Body of pancreas (tissue), 4 donors: ENCODE measurements around the gene TRIAP1. TPM values are rescaled to one million over a fixed set of nuclear protein-coding genes. Genes with fewer than 3 reads are reported as not detected.

Experiments
- ATAC-seq: fragments of 150-250 bp; one replicate; pipeline ENCODE4 v1.9.1; 2016
- DNase-seq, 4 donors: peaks; one replicate each; pipeline ENCODE4 v3.0.0-alpha.2; 2019
- H3K27ac ChIP-seq, 4 donors: fragments of 200-600 bp; sonication (generic); 1 replicate in 3 of 4; 2 replicates in 1 of 4; pipeline versions ENCODE4 v1.5.1 to v1.6.1; 2016 to 2019; ENCODE audit warnings: mild to moderate bottlenecking in 1 of 4, mixed read lengths in 1 of 4, moderate library complexity in 1 of 4
- H3K27me3 ChIP-seq, 2 donors: fragments of 200-600 bp; sonication (generic); one replicate each; pipeline ENCODE4 v1.6.0; 2016; ENCODE audit warnings: mild to moderate bottlenecking in 1 of 2
- H3K36me3 ChIP-seq, 2 donors: fragments of 200-600 bp; sonication (generic); replicated peaks in 1 of 2; 2 replicates each; pipeline ENCODE4 v1.5.1; 2016; ENCODE audit warnings: low read depth in 2 of 2; ENCODE audit not compliant: insufficient read depth in 1 of 2
- H3K4me1 ChIP-seq: fragments of 200-600 bp; sonication (generic); one replicate; pipeline ENCODE4 v1.6.0; 2016
- H3K4me3 ChIP-seq, 2 donors: fragments of 200-600 bp; sonication (generic); 1 replicate in 1 of 2; 2 replicates in 1 of 2; pipeline ENCODE4 v1.5.1; 2016 to 2019
- H3K9me3 ChIP-seq, 3 donors: fragments of 200-600 bp; sonication (generic); 1 replicate in 2 of 3; 2 replicates in 1 of 3; pipeline ENCODE4 v1.5.1; 2016
- CTCF ChIP-seq, 7 experiments: fragments of 450-650 bp in 4 of 7; fragments of 200-600 bp in 3 of 7; sonication (generic) in 3 of 7; IDR thresholded peaks; one replicate each; pipeline ENCODE4 v1.5.1; 2016 to 2019; ENCODE audit warnings: antibody characterized with exemption in 7 of 7
- POLR2A ChIP-seq, 3 donors: fragments of 450-650 bp; IDR thresholded peaks; one replicate each; pipeline ENCODE4 v1.6.1; 2016; ENCODE audit warnings: antibody characterized with exemption in 3 of 3, mild to moderate bottlenecking in 2 of 3
- WGBS, 2 donors: methylation state at CpG; one replicate each; pipeline ENCODE4 v1.1.5; 2017; 5-methylcytosine and 5-hydroxymethylcytosine counted together
- intact Hi-C: fragments of 100-400 bp; cut with DNase I; formaldehyde crosslinking; loops from one replicate; pipeline ENCODE4 v1.15.1; 2023
- total RNA-seq, 2 donors: library from RNA; depleted of rRNA; stranded (reverse); fragments of >200 nt; gene quantifications; one replicate each; pipeline ENCODE4 v1.1.0, GENCODE V29; 2016

Gene TRIAP1
- total RNA-seq, 2 donors from 2014 or later = 2.3 to 11.2 TPM

- peak overlapping the region in 1 of 4 donors; percentile 55 for H3K27ac ChIP-seq
- no peak overlapping the region for H3K4me3 ChIP-seq
- 9 to 11% methylated on average over 5 of the region's 5 CpGs for WGBS, 2 donors
- peaks cover 13 to 24% of the 10 kb centered on the region in 2 donors for H3K36me3 ChIP-seq
- DNase-seq (no peak), ATAC-seq (no peak)
- intact Hi-C loops = no loop called here
- H3K9me3 ChIP-seq = no peaks in the 10 kb centered on the region
- H3K27me3 ChIP-seq = no peaks in the 10 kb centered on the region
- no peak for TF ChIP-seq POLR2A (IDR thresholded peaks at IDR 0.05)
- no peak for TF ChIP-seq CTCF (IDR thresholded peaks at IDR 0.05)
- peaks cover 37% of the 10 kb centered on the region for H3K4me1 ChIP-seq
These were observed 19.6 kb upstream of the TRIAP1 start for GRCh38 chr12:120465756-120466155.

- intact Hi-C loops = no loop called here
These were observed 17.5 kb upstream of the TRIAP1 start for GRCh38 chr12:120463712-120464111.

GRCh38 chr12:120462099-120462640, 16.0 kb upstream of the TRIAP1 start:
- no peak for ATAC-seq
- 73 to 79% methylated on average over 3 of the region's 3 CpGs for WGBS, 2 donors
- DNase-seq = no peak
- no peaks in the 10 kb centered on the region for H3K9me3 ChIP-seq
- peak overlapping the region in 1 of 4 donors; percentile 8 for H3K27ac ChIP-seq
- H3K4me1 ChIP-seq = peaks cover 18% of the 10 kb centered on the region
- intact Hi-C loops = no loop called here
- H3K36me3 ChIP-seq = peaks cover 21 to 39% of the 10 kb centered on the region in 2 donors
- TF ChIP-seq CTCF (IDR thresholded peaks at IDR 0.05) = no peak
- no peak for TF ChIP-seq POLR2A (IDR thresholded peaks at IDR 0.05)
- no peaks in the 10 kb centered on the region for H3K27me3 ChIP-seq
- H3K4me3 ChIP-seq = no peak overlapping the region

More at GRCh38 chr12:120463712-120464111, 17.5 kb upstream of the TRIAP1 start:
- Histone ChIP-seq H3K9me3 (no peaks in the 10 kb centered on the region), H3K4me3 (no peak overlapping the region), H3K27me3 (no peaks in the 10 kb centered on the region), H3K27ac (no peak overlapping the region), H3K36me3 (peaks cover 18 to 37% of the 10 kb centered on the region in 2 donors), H3K4me1 (peaks cover 30% of the 10 kb centered on the region)
- no peak for DNase-seq
- WGBS, 2 donors = 76% methylated on average over 5 of the region's 5 CpGs
- ATAC-seq = no peak
- TF ChIP-seq POLR2A (IDR thresholded peaks at IDR 0.05) (no peak), CTCF (IDR thresholded peaks at IDR 0.05) (no peak)

GRCh38 chr12:120460157-120460556, 14.0 kb upstream of the TRIAP1 start:
- H3K36me3 ChIP-seq = peaks cover 21 to 39% of the 10 kb centered on the region in 2 donors
- no peaks in the 10 kb centered on the region for H3K9me3 ChIP-seq
- H3K27ac ChIP-seq = no peak overlapping the region
- intact Hi-C loops = no loop called here
- H3K4me3 ChIP-seq = no peak overlapping the region
- no peaks in the 10 kb centered on the region for H3K27me3 ChIP-seq
- ATAC-seq (no peak), DNase-seq (no peak)
- peaks cover 19% of the 10 kb centered on the region for H3K4me1 ChIP-seq
- TF ChIP-seq POLR2A (IDR thresholded peaks at IDR 0.05) = no peak
- no peak for TF ChIP-seq CTCF (IDR thresholded peaks at IDR 0.05)
- 70 to 81% methylated on average over 3 of the region's 3 CpGs for WGBS, 2 donors

- Histone ChIP-seq H3K36me3 (peaks cover 12 to 18% of the 10 kb centered on the region in 2 donors), H3K4me1 (peaks cover 48% of the 10 kb centered on the region), H3K9me3 (no peaks in the 10 kb centered on the region), H3K27me3 (no peaks in the 10 kb centered on the region), H3K27ac (no peak overlapping the region), H3K4me3 (no peak overlapping the region)
- DNase-seq = no peak
- TF ChIP-seq POLR2A (IDR thresholded peaks at IDR 0.05) (no peak), CTCF (IDR thresholded peaks at IDR 0.05) (peak in 4 of 7 experiments; percentile 13 to 29 (median 20))
- no peak for ATAC-seq
- 36 to 56% methylated on average over 6 of the region's 6 CpGs for whole genome bisulfite sequencing, 2 donors
- intact Hi-C loops = no loop called here
These were observed 10.9 kb upstream of the TRIAP1 start for GRCh38 chr12:120457133-120457532.
